ENCODE data around the gene LKAAEAR1.

DNA sequence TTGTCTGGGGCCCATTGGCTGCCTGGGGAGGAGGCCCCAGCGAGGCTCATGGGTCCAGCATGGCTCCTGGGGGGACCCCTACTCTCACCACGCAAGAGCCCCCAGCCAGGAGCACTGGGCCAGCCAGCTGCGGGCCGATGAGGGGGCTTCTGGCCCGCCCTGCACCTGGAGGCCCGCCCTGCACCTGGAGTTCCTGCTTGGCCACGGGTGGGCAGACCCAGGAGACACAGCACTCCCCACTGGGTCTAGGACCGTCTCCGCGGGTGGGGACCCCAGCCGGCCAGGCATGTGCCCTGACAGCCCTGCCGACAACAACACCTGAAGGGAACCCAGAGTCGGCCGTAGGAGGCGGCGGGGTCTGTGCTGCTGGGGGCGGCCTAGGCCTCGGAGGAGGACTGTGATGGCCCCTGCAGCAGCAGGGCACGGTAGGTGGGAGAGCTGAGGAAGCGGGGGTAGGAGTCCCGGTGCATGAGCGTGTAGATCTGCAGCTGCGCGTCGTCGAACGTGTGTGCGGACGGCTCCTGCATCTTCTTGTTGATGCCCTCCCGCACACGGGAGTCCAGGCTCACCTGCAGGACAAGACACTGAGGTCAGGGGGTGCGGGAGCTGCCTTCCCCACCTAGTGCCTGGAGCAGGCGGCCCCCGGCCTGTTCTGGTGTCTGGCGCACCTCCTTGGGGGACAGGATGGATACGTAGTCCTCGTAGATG is 10.6 kb downstream of the LKAAEAR1 start:
- TF ChIP-seq, protein P1, sequence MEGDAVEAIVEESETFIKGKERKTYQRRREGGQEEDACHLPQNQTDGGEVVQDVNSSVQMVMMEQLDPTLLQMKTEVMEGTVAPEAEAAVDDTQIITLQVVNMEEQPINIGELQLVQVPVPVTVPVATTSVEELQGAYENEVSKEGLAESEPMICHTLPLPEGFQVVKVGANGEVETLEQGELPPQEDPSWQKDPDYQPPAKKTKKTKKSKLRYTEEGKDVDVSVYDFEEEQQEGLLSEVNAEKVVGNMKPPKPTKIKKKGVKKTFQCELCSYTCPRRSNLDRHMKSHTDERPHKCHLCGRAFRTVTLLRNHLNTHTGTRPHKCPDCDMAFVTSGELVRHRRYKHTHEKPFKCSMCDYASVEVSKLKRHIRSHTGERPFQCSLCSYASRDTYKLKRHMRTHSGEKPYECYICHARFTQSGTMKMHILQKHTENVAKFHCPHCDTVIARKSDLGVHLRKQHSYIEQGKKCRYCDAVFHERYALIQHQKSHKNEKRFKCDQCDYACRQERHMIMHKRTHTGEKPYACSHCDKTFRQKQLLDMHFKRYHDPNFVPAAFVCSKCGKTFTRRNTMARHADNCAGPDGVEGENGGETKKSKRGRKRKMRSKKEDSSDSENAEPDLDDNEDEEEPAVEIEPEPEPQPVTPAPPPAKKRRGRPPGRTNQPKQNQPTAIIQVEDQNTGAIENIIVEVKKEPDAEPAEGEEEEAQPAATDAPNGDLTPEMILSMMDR (IDR thresholded peaks at IDR 0.05), result no peak
- TF ChIP-seq POLR2A (IDR thresholded peaks at IDR 0.05) (no peak), EP300 (IDR thresholded peaks at IDR 0.05) (no peak)
